OCI-LY3 (cell line): ENCODE data around the gene SLC35F2.

Experiments
- H2AFZ ChIP-seq: fragments of 200-600, 300-600 bp; shearing (Covaris generic); 2 replicates; pipeline ENCODE4 v1.6.0; 2014; ENCODE audit warnings: antibody characterized with exemption, low read depth, low read length
- H3K27ac ChIP-seq: fragments of 200-600, 300-600 bp; sonication (generic); 2 replicates; pipeline ENCODE4 v1.5.1; 2014; ENCODE audit warnings: mild to moderate bottlenecking, low read length, moderate library complexity, mixed read lengths
- H3K27me3 ChIP-seq: fragments of 200-600, 300-600 bp; sonication (generic); 2 replicates; pipeline ENCODE4 v1.6.1; 2014; ENCODE audit warnings: low read depth, low read length, mixed read lengths
- H3K36me3 ChIP-seq: fragments of 200-600, 300-600 bp; sonication (generic); replicated peaks from 2 replicates; pipeline ENCODE3; 2014; ENCODE audit warnings: low read depth, low read length, mixed read lengths
- H3K4me1 ChIP-seq: fragments of 300-600, 200-600 bp; sonication (generic); 2 replicates; pipeline ENCODE4 v1.6.1; 2014; ENCODE audit warnings: low read length, mixed read lengths
- H3K4me2 ChIP-seq: fragments of 200-600, 300-600 bp; sonication (generic); 2 replicates; pipeline ENCODE4 v1.6.1; 2014; ENCODE audit warnings: low read length, mixed read lengths
- H3K4me3 ChIP-seq: fragments of 300-600, 200-600 bp; sonication (generic); 2 replicates; pipeline ENCODE4 v1.5.1; 2014; ENCODE audit warnings: antibody characterized with exemption, mild to moderate bottlenecking, low read length, moderate library complexity
- H3K79me2 ChIP-seq: fragments of 300-600, 200-600 bp; shearing (Covaris generic); 2 replicates; pipeline ENCODE4 v1.6.1; 2014; ENCODE audit warnings: mild to moderate bottlenecking, low read length, mixed read lengths
- H3K9ac ChIP-seq: fragments of 300-600, 200-600 bp; shearing (Covaris generic); 2 replicates; pipeline ENCODE4 v1.6.0; 2014; ENCODE audit warnings: mild to moderate bottlenecking, low read length, moderate library complexity
- H3K9me3 ChIP-seq: fragments of 200-600, 300-600 bp; shearing (Covaris generic); 2 replicates; pipeline ENCODE4 v1.6.1; 2014; ENCODE audit warnings: low read length, mixed read lengths; ENCODE audit not compliant: insufficient read depth
- H4K20me1 ChIP-seq: fragments of 200-600, 300-600 bp; sonication (generic); 2 replicates; pipeline ENCODE4 v1.6.1; 2016; ENCODE audit warnings: low read length, mixed read lengths; ENCODE audit not compliant: insufficient read depth
- CTCF ChIP-seq: fragments of 200-600, 300-600 bp; sonication (generic); IDR thresholded peaks from 2 replicates; pipeline ENCODE4 v1.5.1; 2014; ENCODE audit warnings: antibody characterized with exemption, low read length, low read depth
- EZH2phosphoT487 ChIP-seq: fragments of 200-600 bp; shearing (Covaris generic); IDR thresholded peaks from 2 replicates; pipeline ENCODE4 v1.6.1; 2018; ENCODE audit warnings: antibody characterized with exemption, mixed run types, low read depth

The SLC35F2 gene

GRCh38 chr11:107780775-107781174 lies 77.8 kb downstream of the SLC35F2 start:
- Histone ChIP-seq H4K20me1 (no peaks in the 10 kb centered on the region), H3K9me3 (no peaks in the 10 kb centered on the region), H3K4me2 (no peak overlapping the region), H3K27me3 (no peaks in the 10 kb centered on the region), H2AFZ (no peak overlapping the region; the same call in 1 of the 2 replicates), H3K4me3 (no peak overlapping the region), H3K4me1 (peaks cover 8% of the 10 kb centered on the region), H3K27ac (no peak overlapping the region), H3K79me2 (no peaks in the 10 kb centered on the region), H3K9ac (no peak overlapping the region), H3K36me3 (no peaks in the 10 kb centered on the region)
- TF ChIP-seq EZH2phosphoT487 = no peak
- TF ChIP-seq CTCF = peak; percentile 33

GRCh38 chr11:107780136-107780535 lies 78.5 kb downstream of the SLC35F2 start:
- Histone ChIP-seq H3K4me3 (no peak overlapping the region), H3K27me3 (no peaks in the 10 kb centered on the region), H3K4me2 (no peak overlapping the region), H3K27ac (no peak overlapping the region), H3K79me2 (no peaks in the 10 kb centered on the region), H2AFZ (no peak overlapping the region), H3K9me3 (no peaks in the 10 kb centered on the region), H3K9ac (no peak overlapping the region), H3K36me3 (no peaks in the 10 kb centered on the region), H4K20me1 (no peaks in the 10 kb centered on the region), H3K4me1 (peaks cover 8% of the 10 kb centered on the region)
- TF ChIP-seq CTCF (no peak), EZH2phosphoT487 (no peak)

GRCh38 chr11:107778839-107779517 lies 79.6 kb downstream of the SLC35F2 start:
- H3K4me3 ChIP-seq = no peak overlapping the region
- H3K9ac ChIP-seq = no peak overlapping the region
- H3K36me3 ChIP-seq = no peaks in the 10 kb centered on the region
- H3K27me3 ChIP-seq = no peaks in the 10 kb centered on the region
- H3K27ac ChIP-seq = no peak overlapping the region
- no peak overlapping the region for H3K4me2 ChIP-seq
- TF ChIP-seq EZH2phosphoT487 (no peak), CTCF (no peak)
- H4K20me1 ChIP-seq = no peaks in the 10 kb centered on the region
- H3K4me1 ChIP-seq = peaks cover 8% of the 10 kb centered on the region
- no peak overlapping the region for H2AFZ ChIP-seq
- H3K9me3 ChIP-seq = no peaks in the 10 kb centered on the region
- H3K79me2 ChIP-seq = no peaks in the 10 kb centered on the region

GRCh38 chr11:107777110-107777509 lies 81.5 kb downstream of the SLC35F2 start:
- Histone ChIP-seq H3K4me2 (no peak overlapping the region), H3K79me2 (no peaks in the 10 kb centered on the region), H3K9ac (no peak overlapping the region), H3K36me3 (no peaks in the 10 kb centered on the region), H3K9me3 (no peaks in the 10 kb centered on the region), H3K27me3 (no peaks in the 10 kb centered on the region), H2AFZ (no peak overlapping the region), H3K4me3 (no peak overlapping the region), H3K27ac (no peak overlapping the region), H4K20me1 (no peaks in the 10 kb centered on the region), H3K4me1 (peaks cover 8% of the 10 kb centered on the region)
- TF ChIP-seq EZH2phosphoT487 (no peak), CTCF (no peak)
